HL-60 (cell line): ENCODE measurements around the gene TMEM52B.

Source experiments
- DNase-seq, 2 experiments: peaks; one replicate each; pipeline ENCODE4 v3.0.0-alpha.2; 2010 to 2020; ENCODE audit warnings: low read depth in 1 of 2, low spot score in 1 of 2
- H3K27ac ChIP-seq: fragments of 250-450 bp; sonication (Bioruptor Pico); replicated peaks from 2 replicates; pipeline ENCODE4 v1.5.1; 2020; ENCODE audit warnings: mild to moderate bottlenecking, moderate library complexity
- H3K27me3 ChIP-seq: fragments of 250-450 bp; sonication (Bioruptor Pico); 2 replicates; pipeline ENCODE4 v1.5.1; 2021; ENCODE audit warnings: mild to moderate bottlenecking, moderate library complexity; ENCODE audit not compliant: insufficient read depth, poor library complexity, severe bottlenecking
- H3K4me3 ChIP-seq: replicated peaks from 2 replicates; pipeline ENCODE4 v1.5.1; 2011; ENCODE audit warnings: mild to moderate bottlenecking, control low read depth, low read length; ENCODE audit not compliant: insufficient read depth
- CTCF ChIP-seq: IDR thresholded peaks from one replicate; pipeline ENCODE4 v1.5.1; 2011; ENCODE audit warnings: low read length, control low read depth, inconsistent platforms; ENCODE audit not compliant: insufficient read depth
- GABPA ChIP-seq: IDR thresholded peaks from 2 replicates; pipeline ENCODE4 v1.6.1; 2012; ENCODE audit warnings: low read depth
- POLR2AphosphoS5 ChIP-seq: IDR thresholded peaks from 2 replicates; pipeline ENCODE4 v1.6.1; 2012; ENCODE audit warnings: low read depth
- SPI1 ChIP-seq: IDR thresholded peaks from 2 replicates; pipeline ENCODE4 v1.6.1; 2012; ENCODE audit warnings: low read depth, mild to moderate bottlenecking, borderline replicate concordance
- TF ChIP-seq, protein P1 (sequence below): IDR thresholded peaks from 2 replicates; pipeline ENCODE4 v1.6.1; 2012; ENCODE audit warnings: low read depth; ENCODE audit not compliant: insufficient replicate concordance

Gene TMEM52B

GRCh38 chr12:10167599-10167998 lies 11.2 kb upstream of the TMEM52B start:
- H3K27me3 ChIP-seq, result no peaks in the 10 kb centered on the region
- peak; percentile 68 to 77 for DNase-seq
- H3K27ac ChIP-seq, result peak overlapping the region; percentile 43
- TF ChIP-seq SPI1, result peak; percentile 81
- TF ChIP-seq CTCF, result no peak
- H3K4me3 ChIP-seq, result no peak overlapping the region

DNA sequence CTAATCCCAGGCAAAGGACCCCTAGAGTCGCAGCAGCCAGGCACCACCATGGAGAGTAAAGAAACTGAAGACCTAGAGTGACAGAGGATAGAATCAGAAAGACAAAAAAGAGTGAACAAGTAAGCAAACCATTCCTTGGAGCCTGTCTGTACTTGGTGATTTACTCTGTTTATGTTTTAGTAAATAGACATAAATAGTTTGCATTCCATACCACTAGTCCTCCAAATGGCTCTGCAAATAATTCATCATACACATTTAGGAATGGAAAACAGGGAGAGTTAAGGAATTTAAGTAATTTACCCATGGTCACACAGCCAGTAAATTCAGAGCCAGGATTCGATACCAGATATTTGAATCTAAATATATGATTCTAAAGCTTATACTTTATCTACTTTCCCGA lies 9.7 kb upstream of the TMEM52B start:
- no peak for DNase-seq
- Histone ChIP-seq H3K4me3 (no peak overlapping the region), H3K27ac (peak overlapping the region; percentile 22)

GRCh38 chr12:10170216-10170615 lies 8.6 kb upstream of the TMEM52B start:
- H3K27ac ChIP-seq, result peak overlapping the region; percentile 4; the same call in 1 of the 2 replicates
- no peak for TF ChIP-seq POLR2AphosphoS5
- TF ChIP-seq, protein P1, sequence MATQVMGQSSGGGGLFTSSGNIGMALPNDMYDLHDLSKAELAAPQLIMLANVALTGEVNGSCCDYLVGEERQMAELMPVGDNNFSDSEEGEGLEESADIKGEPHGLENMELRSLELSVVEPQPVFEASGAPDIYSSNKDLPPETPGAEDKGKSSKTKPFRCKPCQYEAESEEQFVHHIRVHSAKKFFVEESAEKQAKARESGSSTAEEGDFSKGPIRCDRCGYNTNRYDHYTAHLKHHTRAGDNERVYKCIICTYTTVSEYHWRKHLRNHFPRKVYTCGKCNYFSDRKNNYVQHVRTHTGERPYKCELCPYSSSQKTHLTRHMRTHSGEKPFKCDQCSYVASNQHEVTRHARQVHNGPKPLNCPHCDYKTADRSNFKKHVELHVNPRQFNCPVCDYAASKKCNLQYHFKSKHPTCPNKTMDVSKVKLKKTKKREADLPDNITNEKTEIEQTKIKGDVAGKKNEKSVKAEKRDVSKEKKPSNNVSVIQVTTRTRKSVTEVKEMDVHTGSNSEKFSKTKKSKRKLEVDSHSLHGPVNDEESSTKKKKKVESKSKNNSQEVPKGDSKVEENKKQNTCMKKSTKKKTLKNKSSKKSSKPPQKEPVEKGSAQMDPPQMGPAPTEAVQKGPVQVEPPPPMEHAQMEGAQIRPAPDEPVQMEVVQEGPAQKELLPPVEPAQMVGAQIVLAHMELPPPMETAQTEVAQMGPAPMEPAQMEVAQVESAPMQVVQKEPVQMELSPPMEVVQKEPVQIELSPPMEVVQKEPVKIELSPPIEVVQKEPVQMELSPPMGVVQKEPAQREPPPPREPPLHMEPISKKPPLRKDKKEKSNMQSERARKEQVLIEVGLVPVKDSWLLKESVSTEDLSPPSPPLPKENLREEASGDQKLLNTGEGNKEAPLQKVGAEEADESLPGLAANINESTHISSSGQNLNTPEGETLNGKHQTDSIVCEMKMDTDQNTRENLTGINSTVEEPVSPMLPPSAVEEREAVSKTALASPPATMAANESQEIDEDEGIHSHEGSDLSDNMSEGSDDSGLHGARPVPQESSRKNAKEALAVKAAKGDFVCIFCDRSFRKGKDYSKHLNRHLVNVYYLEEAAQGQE, result no peak
- no peak for TF ChIP-seq SPI1
- no peak for TF ChIP-seq GABPA
- no peak for TF ChIP-seq CTCF
- H3K4me3 ChIP-seq, result no peak overlapping the region
- peak; percentile 40 to 47 for DNase-seq
- no peaks in the 10 kb centered on the region for H3K27me3 ChIP-seq

More for the DNA sequence above, 9.7 kb upstream of the TMEM52B start:
- TF ChIP-seq SPI1 (no peak), GABPA (no peak), CTCF (no peak), POLR2AphosphoS5 (no peak)
- TF ChIP-seq, protein P1, result no peak
- no peaks in the 10 kb centered on the region for H3K27me3 ChIP-seq

- H3K27me3 ChIP-seq, result no peaks in the 10 kb centered on the region
- TF ChIP-seq POLR2AphosphoS5 (no peak), SPI1 (no peak), GABPA (no peak), CTCF (no peak)
- TF ChIP-seq, protein P1, result no peak
- no peak within 1 kb of the TSS for H3K4me3 ChIP-seq
- DNase-seq, result peak in 1 of 2 experiments; percentile 33
- H3K27ac ChIP-seq, result no peak within 1 kb of the TSS
These were observed 6.7 kb upstream of the TMEM52B start, which contains the start of gene OLR1 for GRCh38 chr12:10171973-10172728. OLR1 (minus strand) TSS chr12:10172132; CDS start chr12:10172077, 55 bp downstream.
